Measurements from ENCODE around the gene DMGDH. TPM values are rescaled to one million over a fixed set of nuclear protein-coding genes. Genes with fewer than 3 reads are reported as not detected.

Gene DMGDH
- total and polyA plus RNA-seq, 2 donors (not counting 3 experiments of a cell fraction or from before 2014, with no cell fraction given): 0.11 TPM; not detected in 1

DNA sequence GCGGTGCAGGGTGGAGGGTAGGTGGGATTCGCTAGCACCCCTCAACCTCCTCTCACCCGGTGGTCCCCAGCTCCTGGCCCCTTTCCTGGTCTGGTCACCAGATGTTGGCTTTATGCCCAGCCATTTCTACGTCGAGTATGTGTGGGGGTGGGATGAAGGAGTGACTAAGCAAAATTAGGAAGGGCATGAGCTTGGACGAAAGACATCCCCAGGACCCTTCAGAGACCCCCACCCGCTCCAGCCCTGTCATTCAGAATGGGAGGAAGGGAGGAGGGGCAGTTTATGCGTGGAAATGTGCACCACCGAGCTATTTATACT lies 835 bp upstream of the DMGDH start:
- FAIRE-seq (no peak), DNase-seq (ENCODE audit: low read depth, low spot score) (peak; percentile 11)
- Histone ChIP-seq H3K9me1 (replicated peaks; ENCODE audit: control insufficient read depth, extremely low read depth, insufficient read depth, low read length) (no peaks in the 10 kb centered on the region), H3K4me3 (replicated peaks in 1 of 3; ENCODE audit: insufficient read depth in 1 of 3, low read depth in 1 of 3, low read length in 3 of 3) (no peak overlapping the region), H3K79me2 (ENCODE audit: control insufficient read depth, insufficient read depth, low read length) (no peaks in the 10 kb centered on the region), H3K36me3 (ENCODE audit: control insufficient read depth in 2 of 2, extremely low read depth in 1 of 2, insufficient read depth in 2 of 2, low read length in 2 of 2) (no peaks in the 10 kb centered on the region), H3K27me3 (ENCODE audit: control insufficient read depth in 2 of 2, insufficient read depth in 2 of 2, low read length in 2 of 2) (peaks cover 0 to 1% of the 10 kb centered on the region in 2 experiments), H3K9ac (replicated peaks; ENCODE audit: extremely low read depth, insufficient read depth, low read length) (no peak overlapping the region), H2AFZ (ENCODE audit: low read depth, low read length) (no peak overlapping the region), H3K9me3 (replicated peaks; ENCODE audit: control insufficient read depth, insufficient read depth, low read length) (no peaks in the 10 kb centered on the region), H4K20me1 (replicated peaks; ENCODE audit: control insufficient read depth, extremely low read depth, insufficient read depth, low read length) (no peaks in the 10 kb centered on the region), H3K4me2 (ENCODE audit: insufficient read depth, low read length) (no peak overlapping the region), H3K4me1 (ENCODE audit: control insufficient read depth, extremely low read depth, insufficient read depth, low read length) (no peaks in the 10 kb centered on the region), H3K27ac (ENCODE audit: insufficient read depth, low read depth, low read length) (no peak overlapping the region)
- intact Hi-C loops (cut with micrococcal nuclease) (no loop called here), dilution Hi-C loops (cut with MboI; ENCODE audit: extremely low pct_ligation_motif_present, low sequenced_read_pairs) (no loop called here)
- POLR2A ChIA-PET: no interaction called here
- TF ChIP-seq GATA2 (IDR thresholded peaks at IDR 0.05; ENCODE audit: insufficient read depth, insufficient read length, low read depth, low read length) (no peak), FOS (IDR thresholded peaks at IDR 0.05; ENCODE audit: borderline replicate concordance, insufficient read depth, low read length) (no peak), MYC (IDR thresholded peaks at IDR 0.05; ENCODE audit: low read depth, low read length) (no peak), POLR2AphosphoS5 (IDR thresholded peaks at IDR 0.05; ENCODE audit: insufficient read depth, low read depth, low read length) (no peak)
- TF ChIP-seq, protein P1, sequence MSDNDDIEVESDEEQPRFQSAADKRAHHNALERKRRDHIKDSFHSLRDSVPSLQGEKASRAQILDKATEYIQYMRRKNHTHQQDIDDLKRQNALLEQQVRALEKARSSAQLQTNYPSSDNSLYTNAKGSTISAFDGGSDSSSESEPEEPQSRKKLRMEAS (IDR thresholded peaks at IDR 0.05; ENCODE audit: insufficient read depth, insufficient read length): no peak
- no TSS peak for BruUV-seq (replicated peaks)
- CTCF ChIA-PET: interaction anchor here (1.8 kb wide), 1 partner anchor 45 kb away, joined by 11 read pairs; no protein-coding TSS in a partner anchor

DNA sequence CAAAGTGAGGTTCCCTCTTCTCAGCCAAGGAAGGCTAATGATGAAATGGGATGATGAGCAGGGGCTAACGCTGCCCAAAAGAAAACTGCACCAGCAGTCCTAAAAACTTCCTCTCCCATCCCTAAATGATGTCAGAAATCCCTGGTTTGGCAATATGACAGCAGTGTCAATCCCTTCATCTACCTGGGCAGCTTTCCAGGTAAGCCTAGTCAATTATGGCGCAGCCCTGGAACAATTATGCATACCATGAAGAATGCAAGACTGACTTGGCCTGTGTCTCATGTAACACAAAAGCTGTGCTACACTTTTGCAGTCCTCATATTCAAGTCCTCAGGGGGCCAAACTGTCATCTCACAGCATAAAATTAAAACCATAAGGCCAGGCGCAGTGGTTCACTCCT lies 7.0 kb downstream of the DMGDH start:
- dilution Hi-C loops (cut with MboI; ENCODE audit: extremely low pct_ligation_motif_present, low sequenced_read_pairs): no loop called here
- no TSS peak for BruUV-seq (replicated peaks)
- no peaks in the 10 kb centered on the region for H4K20me1 ChIP-seq (replicated peaks; ENCODE audit: control insufficient read depth, extremely low read depth, insufficient read depth, low read length)
- no peak overlapping the region for H2AFZ ChIP-seq (ENCODE audit: low read depth, low read length)
- no peak overlapping the region for H3K27ac ChIP-seq (ENCODE audit: insufficient read depth, low read depth, low read length)
- H3K9me1 ChIP-seq (replicated peaks; ENCODE audit: control insufficient read depth, extremely low read depth, insufficient read depth, low read length): no peaks in the 10 kb centered on the region
- POLR2A ChIA-PET: no interaction called here
- H3K4me2 ChIP-seq (ENCODE audit: insufficient read depth, low read length): no peak overlapping the region
- no peaks in the 10 kb centered on the region for H3K9me3 ChIP-seq (replicated peaks; ENCODE audit: control insufficient read depth, insufficient read depth, low read length)
- peaks cover 1 to 4% of the 10 kb centered on the region in 2 experiments for H3K27me3 ChIP-seq (ENCODE audit: control insufficient read depth in 2 of 2, insufficient read depth in 2 of 2, low read length in 2 of 2)
- H3K4me3 ChIP-seq (replicated peaks in 1 of 3; ENCODE audit: insufficient read depth in 1 of 3, low read depth in 1 of 3, low read length in 3 of 3): no peak overlapping the region
- DNase-seq (ENCODE audit: low read depth, low spot score) (no peak), FAIRE-seq (no peak)
- H3K36me3 ChIP-seq (ENCODE audit: control insufficient read depth in 2 of 2, extremely low read depth in 1 of 2, insufficient read depth in 2 of 2, low read length in 2 of 2): no peaks in the 10 kb centered on the region
- H3K4me1 ChIP-seq (ENCODE audit: control insufficient read depth, extremely low read depth, insufficient read depth, low read length): no peaks in the 10 kb centered on the region
- no peaks in the 10 kb centered on the region for H3K79me2 ChIP-seq (ENCODE audit: control insufficient read depth, insufficient read depth, low read length)
- H3K9ac ChIP-seq (replicated peaks; ENCODE audit: extremely low read depth, insufficient read depth, low read length): no peak overlapping the region
- CTCF ChIA-PET: interaction anchor here (1.0 to 2.6 kb wide), 2 partner anchors 12 to 71 kb away, joined by 4 to 10 read pairs; no protein-coding TSS in a partner anchor
- no peak for TF ChIP-seq POLR2AphosphoS5 (IDR thresholded peaks at IDR 0.05; ENCODE audit: insufficient read depth, low read depth, low read length)
- no peak for TF ChIP-seq MYC (IDR thresholded peaks at IDR 0.05; ENCODE audit: low read depth, low read length)
- TF ChIP-seq, protein P1 (IDR thresholded peaks at IDR 0.05; ENCODE audit: insufficient read depth, insufficient read length): no peak
- no peak for TF ChIP-seq POLR2A (IDR thresholded peaks at IDR 0.05; ENCODE audit: low read depth, low read length)
- TF ChIP-seq EZH2 (IDR thresholded peaks at IDR 0.05; ENCODE audit: borderline replicate concordance, low read depth, low read length, severe bottlenecking): no peak
- no peak for TF ChIP-seq GATA2 (IDR thresholded peaks at IDR 0.05; ENCODE audit: insufficient read depth, insufficient read length, low read depth, low read length)
- no peak for TF ChIP-seq JUN (IDR thresholded peaks at IDR 0.05; ENCODE audit: borderline replicate concordance, insufficient read depth, insufficient read length, low read depth)
- TF ChIP-seq FOS (IDR thresholded peaks at IDR 0.05; ENCODE audit: borderline replicate concordance, insufficient read depth, low read length): no peak
- TF ChIP-seq, protein P2, sequence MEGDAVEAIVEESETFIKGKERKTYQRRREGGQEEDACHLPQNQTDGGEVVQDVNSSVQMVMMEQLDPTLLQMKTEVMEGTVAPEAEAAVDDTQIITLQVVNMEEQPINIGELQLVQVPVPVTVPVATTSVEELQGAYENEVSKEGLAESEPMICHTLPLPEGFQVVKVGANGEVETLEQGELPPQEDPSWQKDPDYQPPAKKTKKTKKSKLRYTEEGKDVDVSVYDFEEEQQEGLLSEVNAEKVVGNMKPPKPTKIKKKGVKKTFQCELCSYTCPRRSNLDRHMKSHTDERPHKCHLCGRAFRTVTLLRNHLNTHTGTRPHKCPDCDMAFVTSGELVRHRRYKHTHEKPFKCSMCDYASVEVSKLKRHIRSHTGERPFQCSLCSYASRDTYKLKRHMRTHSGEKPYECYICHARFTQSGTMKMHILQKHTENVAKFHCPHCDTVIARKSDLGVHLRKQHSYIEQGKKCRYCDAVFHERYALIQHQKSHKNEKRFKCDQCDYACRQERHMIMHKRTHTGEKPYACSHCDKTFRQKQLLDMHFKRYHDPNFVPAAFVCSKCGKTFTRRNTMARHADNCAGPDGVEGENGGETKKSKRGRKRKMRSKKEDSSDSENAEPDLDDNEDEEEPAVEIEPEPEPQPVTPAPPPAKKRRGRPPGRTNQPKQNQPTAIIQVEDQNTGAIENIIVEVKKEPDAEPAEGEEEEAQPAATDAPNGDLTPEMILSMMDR (IDR thresholded peaks at IDR 0.05; ENCODE audit: extremely low read depth in 1 of 2, insufficient read depth in 1 of 2, low read depth in 1 of 2, low read length in 2 of 2): no peak
- intact Hi-C loops (cut with micrococcal nuclease): no loop called here
